H9 (cell line): ENCODE measurements around the gene TNRC6C. TPM values are rescaled to one million over a fixed set of nuclear protein-coding genes. Genes with fewer than 3 reads are reported as not detected.

Experiments
- DNase-seq: peaks from one replicate; pipeline ENCODE4 v3.0.0-alpha.2; 2017
- H2AFZ ChIP-seq: one replicate; pipeline ENCODE4 v1.6.1; 2013; ENCODE audit warnings: mild to moderate bottlenecking, low read length, control low read depth, moderate library complexity
- H2AK5ac ChIP-seq: 2 replicates; pipeline ENCODE4 v1.6.1; 2013; ENCODE audit warnings: low read length, control low read depth, mixed read lengths; ENCODE audit not compliant: insufficient read length
- H2BK120ac ChIP-seq: one replicate; pipeline ENCODE4 v1.6.1; 2013; ENCODE audit warnings: low read depth, mild to moderate bottlenecking, low read length, control low read depth, inconsistent platforms; ENCODE audit not compliant: poor library complexity, severe bottlenecking
- H2BK12ac ChIP-seq: 2 replicates; pipeline ENCODE4 v1.6.1; 2013; ENCODE audit warnings: low read length, control low read depth, mixed read lengths, low read depth; ENCODE audit not compliant: insufficient read length
- H2BK15ac ChIP-seq: 2 replicates; pipeline ENCODE4 v1.6.1; 2013; ENCODE audit warnings: low read depth, low read length, control low read depth
- H2BK20ac ChIP-seq: one replicate; pipeline ENCODE4 v1.6.1; 2013; ENCODE audit warnings: low read depth, mild to moderate bottlenecking, low read length, control low read depth, inconsistent platforms; ENCODE audit not compliant: poor library complexity, severe bottlenecking
- H2BK5ac ChIP-seq: 2 replicates; pipeline ENCODE4 v1.6.1; 2013; ENCODE audit warnings: low read length, control low read depth, mixed read lengths; ENCODE audit not compliant: insufficient read length
- H3K14ac ChIP-seq: 2 replicates; pipeline ENCODE4 v1.6.1; 2013; ENCODE audit warnings: low read length, control low read depth; ENCODE audit not compliant: insufficient read depth
- H3K18ac ChIP-seq: 2 replicates; pipeline ENCODE4 v1.6.1; 2013; ENCODE audit warnings: low read depth, mild to moderate bottlenecking, mixed read lengths, low read length, control low read depth; ENCODE audit not compliant: insufficient read length
- H3K23ac ChIP-seq: 2 replicates; pipeline ENCODE4 v1.6.1; 2013; ENCODE audit warnings: low read length, control low read depth, mixed read lengths, low read depth; ENCODE audit not compliant: insufficient read length
- H3K23me2 ChIP-seq: 2 replicates; pipeline ENCODE4 v1.6.1; 2013; ENCODE audit warnings: low read depth, mild to moderate bottlenecking, mixed read lengths, low read length, control low read depth; ENCODE audit not compliant: insufficient read length, poor library complexity, severe bottlenecking
- H3K27ac ChIP-seq: 2 replicates; pipeline ENCODE4 v1.5.1; 2013; ENCODE audit warnings: low read length, control low read depth, mixed read lengths, low read depth; ENCODE audit not compliant: insufficient read length
- H3K27me3 ChIP-seq: 2 replicates; pipeline ENCODE4 v1.6.1; 2013; ENCODE audit warnings: low read length, control low read depth, inconsistent platforms; ENCODE audit not compliant: insufficient read depth
- H3K4ac ChIP-seq: 2 replicates; pipeline ENCODE4 v1.6.1; 2013; ENCODE audit warnings: low read depth, mild to moderate bottlenecking, control low read depth, inconsistent platforms, low read length, moderate library complexity
- H3K4me1 ChIP-seq: 2 replicates; pipeline ENCODE4 v1.6.1; 2013; ENCODE audit warnings: low read length, control low read depth, inconsistent platforms; ENCODE audit not compliant: insufficient read depth
- H3K4me2 ChIP-seq: 2 replicates; pipeline ENCODE4 v1.6.1; 2013; ENCODE audit warnings: low read length, control low read depth, mixed read lengths; ENCODE audit not compliant: insufficient read length, insufficient read depth
- H3K56ac ChIP-seq: 2 replicates; pipeline ENCODE4 v1.6.1; 2013; ENCODE audit warnings: low read depth, mild to moderate bottlenecking, mixed read lengths, low read length, control low read depth; ENCODE audit not compliant: insufficient read length
- H3K79me1 ChIP-seq: 2 replicates; pipeline ENCODE4 v1.6.1; 2013; ENCODE audit warnings: low read depth, mild to moderate bottlenecking, moderate library complexity, low read length, control low read depth, inconsistent platforms; ENCODE audit not compliant: insufficient read depth, poor library complexity, severe bottlenecking
- H3K79me2 ChIP-seq: 2 replicates; pipeline ENCODE4 v1.6.1; 2013; ENCODE audit warnings: low read length, control low read depth, inconsistent platforms; ENCODE audit not compliant: insufficient read depth
- H3K9ac ChIP-seq: 2 replicates; pipeline ENCODE4 v1.6.1; 2013; ENCODE audit warnings: low read length, control low read depth, mixed read lengths; ENCODE audit not compliant: insufficient read length; ENCODE audit errors: extremely low read depth
- H3K9me3 ChIP-seq: one replicate; pipeline ENCODE4 v1.6.1; 2013; ENCODE audit warnings: low read depth, low read length, inconsistent platforms; ENCODE audit not compliant: control insufficient read depth
- H3T11ph ChIP-seq: one replicate; pipeline ENCODE4 v1.6.1; 2013; ENCODE audit warnings: mild to moderate bottlenecking, low read length, control low read depth, inconsistent platforms
- H4K20me1 ChIP-seq: one replicate; pipeline ENCODE4 v1.6.1; 2013; ENCODE audit not compliant: control insufficient read depth, insufficient read length, insufficient read depth
- H4K5ac ChIP-seq: 2 replicates; pipeline ENCODE4 v1.6.1; 2013; ENCODE audit warnings: low read depth, mild to moderate bottlenecking, mixed read lengths, low read length, control low read depth; ENCODE audit not compliant: insufficient read length
- H4K8ac ChIP-seq: replicated peaks from 2 replicates; pipeline ENCODE4 v1.6.1; 2013; ENCODE audit warnings: low read length, control low read depth, mixed read lengths, low read depth; ENCODE audit not compliant: insufficient read length
- H4K91ac ChIP-seq: 2 replicates; pipeline ENCODE4 v1.6.1; 2013; ENCODE audit warnings: low read depth, mild to moderate bottlenecking, moderate library complexity, mixed read lengths, low read length, control low read depth; ENCODE audit not compliant: insufficient read length
- H3K27ac Mint-ChIP-seq, 3 experiments: 2 replicates in 2 of 3; 3 replicates in 1 of 3; pipeline ENCODE4 v1.8.0; 2020 to 2021; ENCODE audit warnings: mixed read lengths in 3 of 3, mild to moderate bottlenecking in 1 of 3, moderate library complexity in 1 of 3
- H3K27me3 Mint-ChIP-seq: 2 replicates; pipeline ENCODE4 v1.8.0; 2021; ENCODE audit warnings: low read depth, mild to moderate bottlenecking, moderate library complexity, mixed read lengths
- H3K36me3 Mint-ChIP-seq, 3 experiments: 2 replicates in 2 of 3; 3 replicates in 1 of 3; pipeline ENCODE4 v1.8.0; 2020 to 2021; ENCODE audit warnings: low read depth in 3 of 3, mixed read lengths in 3 of 3; ENCODE audit not compliant: insufficient read depth in 1 of 3
- H3K4me1 Mint-ChIP-seq, 2 experiments: 2 replicates each; pipeline ENCODE4 v1.8.0; 2020; ENCODE audit warnings: mixed read lengths in 2 of 2
- H3K4me3 Mint-ChIP-seq, 2 experiments: 2 replicates in 1 of 2; 3 replicates in 1 of 2; pipeline ENCODE4 v1.8.0; 2020 to 2021; ENCODE audit warnings: mild to moderate bottlenecking in 2 of 2, mixed read lengths in 2 of 2, moderate library complexity in 1 of 2
- H3K9me3 Mint-ChIP-seq, 2 experiments: 2 replicates in 1 of 2; 3 replicates in 1 of 2; pipeline ENCODE4 v1.8.0; 2020; ENCODE audit warnings: mild to moderate bottlenecking in 2 of 2, mixed read lengths in 2 of 2, moderate library complexity in 1 of 2
- CTCF ChIP-seq: fragments of 200-600 bp; sonication (generic); conservative IDR thresholded peaks from 3 replicates; pipeline ENCODE4 v1.8.0; 2021; ENCODE audit warnings: antibody characterized with exemption, mild to moderate bottlenecking
- WGBS: extraction: QIAGEN DNeasy Blood & Tissue Kit; methylation state at CpG from one replicate; pipeline ENCODE4 v1.1.7; 2013; ENCODE audit warnings: missing lambda C conversion rate, low lambda C conversion rate, mixed read lengths; ENCODE audit not compliant: insufficient read length; ENCODE audit errors: extremely low coverage; 5-methylcytosine and 5-hydroxymethylcytosine counted together
- total RNA-seq: library from RNA; stranded (reverse); gene quantifications from 2 replicates; pipeline ENCODE4 v1.2.1, GENCODE V29; 2021

TNRC6C gene
- total RNA-seq, 1 experiment from 2014 or later = 24.7 TPM

GRCh38 chr17:77930780-77931768, 27.4 kb upstream of the TNRC6C start:
- H3K18ac ChIP-seq = no peak overlapping the region
- H2BK5ac ChIP-seq = no peak overlapping the region
- Mint-ChIP-seq H3K9me3 (no peaks in the 10 kb centered on the region; a peak in 2 of 5 replicates), H3K4me1 (peaks cover 73 to 78% of the 10 kb centered on the region in 2 experiments), H3K4me3 (no peak overlapping the region; a peak in 1 of 5 replicates), H3K27ac (no peak overlapping the region), H3K36me3 (no peaks in the 10 kb centered on the region; a peak in 1 of 7 replicates), H3K27me3 (peaks cover 33% of the 10 kb centered on the region)
- no peaks in the 10 kb centered on the region for H3K79me1 ChIP-seq
- no peaks in the 10 kb centered on the region for H4K20me1 ChIP-seq
- H2AFZ ChIP-seq = no peak overlapping the region
- no peak overlapping the region for H3K4me2 ChIP-seq
- no CpG with 5 or more reads among the region's 24 CpGs for WGBS
- no peak overlapping the region for H2BK20ac ChIP-seq
- H3K23me2 ChIP-seq = no peaks in the 10 kb centered on the region
- H3K4me1 ChIP-seq = peaks cover 10% of the 10 kb centered on the region; the same call in 1 of the 2 replicates
- H4K5ac ChIP-seq = no peak overlapping the region
- no peak overlapping the region for H4K8ac ChIP-seq
- no peaks in the 10 kb centered on the region for H3K9me3 ChIP-seq
- H3K27ac ChIP-seq = no peak overlapping the region
- H2BK120ac ChIP-seq = no peak overlapping the region
- no peak overlapping the region for H3K9ac ChIP-seq
- H4K91ac ChIP-seq = no peak overlapping the region
- no peak overlapping the region for H2BK15ac ChIP-seq
- no peak overlapping the region for H3K56ac ChIP-seq
- no peak for DNase-seq
- H3K4ac ChIP-seq = no peak overlapping the region
- no peak overlapping the region for H3K23ac ChIP-seq
- peak overlapping the region; percentile 11 for H3K14ac ChIP-seq
- H3K79me2 ChIP-seq = no peaks in the 10 kb centered on the region
- no peaks in the 10 kb centered on the region for H3K27me3 ChIP-seq
- no peak overlapping the region for H3T11ph ChIP-seq
- H2AK5ac ChIP-seq = no peak overlapping the region
- no peak for TF ChIP-seq CTCF
- H2BK12ac ChIP-seq = no peak overlapping the region
